ENCODE measurements around the gene FUBP1. TPM values are rescaled to one million over a fixed set of nuclear protein-coding genes. Genes with fewer than 3 reads are reported as not detected.

The FUBP1 gene
- total and polyA plus RNA-seq, 2 of the 8 experiments (the other 6 are each of a cell fraction or from before 2014, with no cell fraction given) = 184 to 201 TPM

- H3K18ac ChIP-seq (ENCODE audit: extremely low read depth, low read length) = no peak overlapping the region
- H2BK120ac ChIP-seq (replicated peaks; ENCODE audit: low read depth, low read length) = no peak overlapping the region
- H2BK15ac ChIP-seq (ENCODE audit: low read length) = no peak overlapping the region
- H4K20me1 ChIP-seq (replicated peaks in 1 of 2; ENCODE audit: control insufficient read depth in 1 of 2, insufficient read depth in 2 of 2, low read length in 2 of 2) = peaks cover 23 to 37% of the 10 kb centered on the region in 2 experiments
- no peak overlapping the region for H2BK12ac ChIP-seq (ENCODE audit: low read depth, low read length)
- H3K9ac ChIP-seq (replicated peaks in 1 of 4; ENCODE audit: extremely low read depth in 1 of 4, low read depth in 3 of 4, low read length in 3 of 4) = no peak overlapping the region
- H3K27me3 ChIP-seq (replicated peaks in 1 of 4; ENCODE audit: control insufficient read depth in 3 of 4, extremely low read depth in 1 of 4, insufficient read depth in 3 of 4, low read length in 3 of 4) = no peaks in the 10 kb centered on the region
- H2BK20ac ChIP-seq (ENCODE audit: low read length) = no peak overlapping the region
- no peak overlapping the region for H2AK5ac ChIP-seq (ENCODE audit: low read depth, low read length)
- no peak overlapping the region for H3K14ac ChIP-seq (ENCODE audit: insufficient read length)
- H3K4me1 ChIP-seq (replicated peaks in 1 of 4; ENCODE audit: control insufficient read depth in 3 of 4, insufficient read depth in 4 of 4, low read length in 3 of 4) = peaks cover 0 to 10% (median 4%) of the 10 kb centered on the region in 4 experiments; a peak in 3 of 7 replicates
- ChIA-PET POLR2A (ENCODE audit: partially characterized antibody) (interaction anchor here (0.6 to 2.8 kb wide), 9 partner anchors 8 to 945 kb away, joined by 3 to 15 read pairs (median 11); partner anchors contain the start of genes DNAJB4 and FUBP1), CTCF (ENCODE audit: partially characterized antibody) (interaction anchor here (1.0 to 1.7 kb wide), 2 partner anchors 100 to 142 kb away, joined by 3 to 8 read pairs; no protein-coding TSS in a partner anchor)
- no peak overlapping the region for H3K27ac ChIP-seq (ENCODE audit: low read depth, low read length)
- H3K36me3 ChIP-seq (ENCODE audit: control insufficient read depth in 2 of 4, insufficient read depth in 4 of 4, low read length in 3 of 4) = peaks cover 10 to 71% (median 21%) of the 10 kb centered on the region in 4 experiments
- no peak overlapping the region for H2AFZ ChIP-seq (ENCODE audit: low read length)
- no peak overlapping the region for H3K4ac ChIP-seq (replicated peaks; ENCODE audit: insufficient read length, low read depth, low read length)
- H4K8ac ChIP-seq (ENCODE audit: extremely low read depth, insufficient read depth, low read length) = no peak overlapping the region
- 16% methylated on average over 3 of the region's 3 CpGs; no CpG with 5 or more reads in 1 of the 2 experiments for WGBS, 2 experiments (ENCODE audit: extremely low coverage in 1 of 2, insufficient coverage in 1 of 2, insufficient read length in 1 of 2, insufficient replicate concordance in 2 of 2, low coverage in 1 of 2, low lambda C conversion rate in 2 of 2, missing lambda C conversion rate in 1 of 2)
- no peak overlapping the region for H2BK5ac ChIP-seq (ENCODE audit: low read depth, low read length)
- no peak overlapping the region for H3K56ac ChIP-seq (replicated peaks; ENCODE audit: insufficient read length, low read depth, low read length)
- FAIRE-seq = no peak
- no peak overlapping the region for H4K91ac ChIP-seq (replicated peaks; ENCODE audit: insufficient read length, low read length)
- H4K5ac ChIP-seq (ENCODE audit: insufficient read length, low read depth, low read length) = no peak overlapping the region
- H3K9me3 ChIP-seq (ENCODE audit: insufficient read depth in 2 of 2, low read depth in 1 of 2, low read length in 1 of 2) = no peaks in the 10 kb centered on the region
- peaks cover 5% of the 10 kb centered on the region; the same call in 1 of the 2 replicates for H3K23me2 ChIP-seq (ENCODE audit: low read depth, low read length)
- TF ChIP-seq SIN3A (conservative IDR thresholded peaks at IDR 0.05 in 1 of 2, IDR thresholded peaks at IDR 0.05 in 1 of 2; ENCODE audit: low read depth in 1 of 2, low read length in 2 of 2) = no peak
- no peak for TF ChIP-seq RXRA (IDR thresholded peaks at IDR 0.05; ENCODE audit: insufficient read depth, low read depth, low read length)
- no peak for TF ChIP-seq ASH2L (IDR thresholded peaks at IDR 0.05; ENCODE audit: low read length)
- no peak for TF ChIP-seq NRF1 (IDR thresholded peaks at IDR 0.05; ENCODE audit: low read depth, low read length)
- no peak for TF ChIP-seq EGR1 (IDR thresholded peaks at IDR 0.05; ENCODE audit: borderline replicate concordance, low read depth, low read length)
- no peak for TF ChIP-seq ZNF274 (IDR thresholded peaks at IDR 0.05; ENCODE audit: borderline replicate concordance, extremely low read depth, low read length)
- TF ChIP-seq, protein P1, sequence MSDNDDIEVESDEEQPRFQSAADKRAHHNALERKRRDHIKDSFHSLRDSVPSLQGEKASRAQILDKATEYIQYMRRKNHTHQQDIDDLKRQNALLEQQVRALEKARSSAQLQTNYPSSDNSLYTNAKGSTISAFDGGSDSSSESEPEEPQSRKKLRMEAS (IDR thresholded peaks at IDR 0.05) = no peak
- no peak for TF ChIP-seq EZH2 (IDR thresholded peaks at IDR 0.05; ENCODE audit: low read depth, low read length, severe bottlenecking)
- TF ChIP-seq CBX8 (IDR thresholded peaks at IDR 0.05; ENCODE audit: borderline replicate concordance, low read depth, low read length) = no peak
- H3K4me2 ChIP-seq (ENCODE audit: insufficient read depth in 1 of 2, low read depth in 2 of 2, low read length in 2 of 2) = peak overlapping the region; percentile 22 to 78; a peak in 3 of 4 replicates
- H3K79me2 ChIP-seq (ENCODE audit: control insufficient read depth in 1 of 2, insufficient read depth in 2 of 2, low read length in 2 of 2) = peaks cover 52 to 100% of the 10 kb centered on the region in 2 experiments
- DNase-seq (ENCODE audit: low read depth in 1 of 2, low spot score in 2 of 2) = no peak
- H3K79me1 ChIP-seq (ENCODE audit: low read depth, low read length) = no peaks in the 10 kb centered on the region; the same call in 1 of the 2 replicates
- peak overlapping the region in 1 of 4 experiments; percentile 25; a peak in 2 of 8 replicates for H3K4me3 ChIP-seq (ENCODE audit: extremely low read depth in 1 of 4, insufficient read depth in 2 of 4, low read depth in 3 of 4, low read length in 4 of 4)
- H3K23ac ChIP-seq (ENCODE audit: insufficient read length) = no peak overlapping the region
Observed at GRCh38 chr1:77972080-77972479, 6.8 kb downstream of the FUBP1 start.

Measured in H1 (cell line).